ENCODE measurements around the gene DDX52. TPM values are rescaled to one million over a fixed set of nuclear protein-coding genes. Genes with fewer than 3 reads are reported as not detected.

DDX52 gene
- total and polyA plus RNA-seq, 2 of the 13 experiments (the other 11 are each of a cell fraction or from before 2014, with no cell fraction given): 8.9 to 36.1 TPM

- peak; percentile 35; the same call in 1 of the 2 replicates for TF ChIP-seq ZMYM4 (CRISPR knock-in tag; IDR thresholded peaks at IDR 0.05)
- TF ChIP-seq ZSCAN20 (CRISPR knock-in tag; IDR thresholded peaks at IDR 0.05; ENCODE audit: borderline replicate concordance): no peak
- no peak for TF ChIP-seq ZNF17 (CRISPR knock-in tag; IDR thresholded peaks at IDR 0.05)
- no peak; the same call in 1 of the 2 replicates for TF ChIP-seq AKNA (CRISPR knock-in tag; IDR thresholded peaks at IDR 0.05; ENCODE audit: borderline replicate concordance)
- TF ChIP-seq SRSF1 (optimal IDR thresholded peaks at IDR 0.05; ENCODE audit: low read depth, low read length): peak; percentile 44
- TF ChIP-seq ZNF704 (CRISPR knock-in tag; IDR thresholded peaks at IDR 0.05; ENCODE audit: borderline replicate concordance): 0 out of 2 replicates have a peak, but pooled peaks have one; percentile 69
- TF ChIP-seq HOXA5 (CRISPR knock-in tag; IDR thresholded peaks at IDR 0.05): 0 out of 2 replicates have a peak, but pooled peaks have one; percentile 27
- TF ChIP-seq MXI1 (IDR thresholded peaks at IDR 0.05; ENCODE audit: borderline replicate concordance, low read depth, low read length): peak; percentile 41; the same call in 1 of the 3 replicates
- peak; percentile 67; the same call in 1 of the 2 replicates for TF ChIP-seq ZNF274 (CRISPR knock-in tag; IDR thresholded peaks at IDR 0.05)
- TF ChIP-seq ZMYM3 (CRISPR knock-in tag; IDR thresholded peaks at IDR 0.05): peak; percentile 58; the same call in 1 of the 2 replicates
- no peak for TF ChIP-seq PBX2 (CRISPR knock-in tag; IDR thresholded peaks at IDR 0.05)
- no peak for TF ChIP-seq ZBTB44 (CRISPR knock-in tag; IDR thresholded peaks at IDR 0.05)
- TF ChIP-seq HOXD1 (CRISPR knock-in tag; IDR thresholded peaks at IDR 0.05): no peak
- peak; percentile 82 for TF ChIP-seq KDM5A (IDR thresholded peaks at IDR 0.05; ENCODE audit: borderline replicate concordance, low read length)
These were observed at the start of gene DDX52 (continued) for GRCh38 chr17:37643118-37643766.

Measured in HepG2 (cell line).